ENCODE data around the gene SGMS2. TPM values are rescaled to one million over a fixed set of nuclear protein-coding genes. Genes with fewer than 3 reads are reported as not detected.

Gene SGMS2
- total and polyA plus RNA-seq, 2 donors from 2014 or later = 5.3 to 67.7 TPM

DNA sequence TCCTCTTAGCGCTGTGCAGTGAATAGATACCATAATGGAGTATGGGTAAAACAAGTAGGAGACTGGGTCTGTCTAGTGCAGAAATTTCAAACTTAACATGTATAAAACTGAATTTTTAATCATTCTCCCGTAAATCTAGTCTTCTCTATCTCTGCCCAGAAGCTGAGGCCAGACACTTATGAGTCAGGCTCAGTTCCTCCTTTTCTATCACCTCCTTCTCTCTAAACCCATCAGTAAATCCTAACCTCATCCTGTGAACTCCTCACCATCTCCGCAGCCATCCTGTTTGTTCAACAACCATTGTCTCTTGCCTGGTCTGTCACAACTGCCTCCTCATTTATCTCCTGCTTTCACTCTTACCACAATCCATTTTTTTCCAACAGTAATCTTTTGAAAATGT is 19.8 kb upstream of the SGMS2 start:
- Histone ChIP-seq H3K27me3 (ENCODE audit: control insufficient read depth, insufficient read depth, low read length) (no peaks in the 10 kb centered on the region), H3K4me1 (ENCODE audit: control insufficient read depth in 2 of 3, insufficient read depth in 2 of 3, low read depth in 1 of 3, low read length in 3 of 3) (peaks cover 0 to 7% (median 0%) of the 10 kb centered on the region in 3 donors), H3K9me3 (ENCODE audit: control insufficient read depth in 2 of 3, insufficient read depth in 1 of 3, low read length in 3 of 3) (no peaks in the 10 kb centered on the region), H3K9ac (ENCODE audit: low read length in 3 of 3) (no peak overlapping the region), H3K36me3 (ENCODE audit: control insufficient read depth in 2 of 3, insufficient read depth in 3 of 3, low read length in 3 of 3) (no peaks in the 10 kb centered on the region), H3K4me3 (ENCODE audit: low read length in 3 of 3) (no peak overlapping the region), H3K27ac (ENCODE audit: low read depth in 2 of 2, low read length in 2 of 2) (no peak overlapping the region)
- intact Hi-C loops (cut with DNase I) = no loop called here
- TF ChIP-seq, protein P1, sequence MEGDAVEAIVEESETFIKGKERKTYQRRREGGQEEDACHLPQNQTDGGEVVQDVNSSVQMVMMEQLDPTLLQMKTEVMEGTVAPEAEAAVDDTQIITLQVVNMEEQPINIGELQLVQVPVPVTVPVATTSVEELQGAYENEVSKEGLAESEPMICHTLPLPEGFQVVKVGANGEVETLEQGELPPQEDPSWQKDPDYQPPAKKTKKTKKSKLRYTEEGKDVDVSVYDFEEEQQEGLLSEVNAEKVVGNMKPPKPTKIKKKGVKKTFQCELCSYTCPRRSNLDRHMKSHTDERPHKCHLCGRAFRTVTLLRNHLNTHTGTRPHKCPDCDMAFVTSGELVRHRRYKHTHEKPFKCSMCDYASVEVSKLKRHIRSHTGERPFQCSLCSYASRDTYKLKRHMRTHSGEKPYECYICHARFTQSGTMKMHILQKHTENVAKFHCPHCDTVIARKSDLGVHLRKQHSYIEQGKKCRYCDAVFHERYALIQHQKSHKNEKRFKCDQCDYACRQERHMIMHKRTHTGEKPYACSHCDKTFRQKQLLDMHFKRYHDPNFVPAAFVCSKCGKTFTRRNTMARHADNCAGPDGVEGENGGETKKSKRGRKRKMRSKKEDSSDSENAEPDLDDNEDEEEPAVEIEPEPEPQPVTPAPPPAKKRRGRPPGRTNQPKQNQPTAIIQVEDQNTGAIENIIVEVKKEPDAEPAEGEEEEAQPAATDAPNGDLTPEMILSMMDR (IDR thresholded peaks at IDR 0.05; ENCODE audit: borderline replicate concordance, extremely low read depth, insufficient read depth) = no peak
- FAIRE-seq = no peak
- no peak for DNase-seq

DNA sequence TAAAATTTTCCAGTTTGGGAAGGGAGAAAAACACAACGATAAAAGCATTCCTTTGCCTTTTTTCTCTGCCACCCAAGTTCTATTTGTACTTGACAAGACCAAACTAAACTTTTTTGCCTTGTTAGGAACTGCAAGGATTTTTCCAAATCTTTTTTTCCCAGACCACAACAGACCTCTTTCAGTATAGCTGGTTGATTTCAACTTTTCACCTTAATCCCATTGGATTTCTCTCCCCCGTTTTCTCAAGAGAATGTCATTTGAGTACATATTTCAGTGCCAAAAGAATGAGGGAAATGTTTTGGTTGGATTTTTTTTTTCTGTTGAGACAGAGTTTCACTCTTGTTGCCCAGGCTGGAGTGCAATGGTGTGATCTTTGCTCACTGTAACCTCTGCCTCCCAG is 18.5 kb upstream of the SGMS2 start:
- no peak overlapping the region for H3K4me3 ChIP-seq (ENCODE audit: low read length in 3 of 3)
- H3K9ac ChIP-seq (ENCODE audit: low read length in 3 of 3) = no peak overlapping the region
- H3K27me3 ChIP-seq (ENCODE audit: control insufficient read depth, insufficient read depth, low read length) = no peaks in the 10 kb centered on the region
- H3K9me3 ChIP-seq (ENCODE audit: control insufficient read depth in 2 of 3, insufficient read depth in 1 of 3, low read length in 3 of 3) = no peaks in the 10 kb centered on the region
- intact Hi-C loops (cut with DNase I) = no loop called here
- TF ChIP-seq, protein P1 (IDR thresholded peaks at IDR 0.05; ENCODE audit: borderline replicate concordance, extremely low read depth, insufficient read depth) = no peak
- H3K36me3 ChIP-seq (ENCODE audit: control insufficient read depth in 2 of 3, insufficient read depth in 3 of 3, low read length in 3 of 3) = no peaks in the 10 kb centered on the region
- H3K4me1 ChIP-seq (ENCODE audit: control insufficient read depth in 2 of 3, insufficient read depth in 2 of 3, low read depth in 1 of 3, low read length in 3 of 3) = peaks cover 0 to 7% (median 0%) of the 10 kb centered on the region in 3 donors
- DNase-seq (no peak), FAIRE-seq (no peak)
- no peak overlapping the region for H3K27ac ChIP-seq (ENCODE audit: low read depth in 2 of 2, low read length in 2 of 2)

GRCh38 chr4:107808572-107808971 is 16.2 kb upstream of the SGMS2 start:
- no peak overlapping the region for H3K27ac ChIP-seq (ENCODE audit: low read depth in 2 of 2, low read length in 2 of 2)
- TF ChIP-seq, protein P1 (IDR thresholded peaks at IDR 0.05; ENCODE audit: borderline replicate concordance, extremely low read depth, insufficient read depth) = no peak
- H3K36me3 ChIP-seq (ENCODE audit: control insufficient read depth in 2 of 3, insufficient read depth in 3 of 3, low read length in 3 of 3) = no peaks in the 10 kb centered on the region
- FAIRE-seq = no peak
- no peaks in the 10 kb centered on the region for H3K9me3 ChIP-seq (ENCODE audit: control insufficient read depth in 2 of 3, insufficient read depth in 1 of 3, low read length in 3 of 3)
- H3K4me1 ChIP-seq (ENCODE audit: control insufficient read depth in 2 of 3, insufficient read depth in 2 of 3, low read depth in 1 of 3, low read length in 3 of 3) = peaks cover 0 to 7% (median 0%) of the 10 kb centered on the region in 3 donors
- H3K27me3 ChIP-seq (ENCODE audit: control insufficient read depth, insufficient read depth, low read length) = no peaks in the 10 kb centered on the region
- no peak for DNase-seq
- intact Hi-C loops (cut with DNase I) = no loop called here
- H3K9ac ChIP-seq (ENCODE audit: low read length in 3 of 3) = no peak overlapping the region
- no peak overlapping the region for H3K4me3 ChIP-seq (ENCODE audit: low read length in 3 of 3)

- Histone ChIP-seq H3K9ac (ENCODE audit: low read length in 3 of 3) (no peak overlapping the region), H3K36me3 (ENCODE audit: control insufficient read depth in 2 of 3, insufficient read depth in 3 of 3, low read length in 3 of 3) (no peaks in the 10 kb centered on the region), H3K27me3 (ENCODE audit: control insufficient read depth, insufficient read depth, low read length) (no peaks in the 10 kb centered on the region), H3K4me1 (ENCODE audit: control insufficient read depth in 2 of 3, insufficient read depth in 2 of 3, low read depth in 1 of 3, low read length in 3 of 3) (peaks cover 0 to 7% (median 0%) of the 10 kb centered on the region in 3 donors), H3K9me3 (ENCODE audit: control insufficient read depth in 2 of 3, insufficient read depth in 1 of 3, low read length in 3 of 3) (no peaks in the 10 kb centered on the region), H3K4me3 (ENCODE audit: low read length in 3 of 3) (no peak overlapping the region), H3K27ac (ENCODE audit: low read depth in 2 of 2, low read length in 2 of 2) (no peak overlapping the region)
- intact Hi-C loops (cut with DNase I) = no loop called here
- DNase-seq = no peak
- TF ChIP-seq, protein P1 (IDR thresholded peaks at IDR 0.05; ENCODE audit: borderline replicate concordance, extremely low read depth, insufficient read depth) = no peak
- FAIRE-seq = no peak
Observed at GRCh38 chr4:107809210-107809609, 15.5 kb upstream of the SGMS2 start.
